Measurements from ENCODE around the gene UPB1. TPM values are rescaled to one million over a fixed set of nuclear protein-coding genes. Genes with fewer than 3 reads are reported as not detected.

UPB1 gene
- total and polyA plus RNA-seq, 9 of the 15 experiments (the other 6 are each of a cell fraction or from before 2014, with no cell fraction given): 0.06 to 0.11 TPM; not detected in 7

GRCh38 chr22:24512043-24512442, 16.9 kb downstream of the UPB1 start:
- H3K9ac ChIP-seq (ENCODE audit: insufficient read depth in 1 of 2, low read depth in 2 of 2, low read length in 2 of 2): no peak overlapping the region
- ATAC-seq: peak; percentile 58
- in situ Hi-C loops (cut with MboI) (loop anchor here (5.0 to 25.0 kb wide), 2 partner anchors 95 to 550 kb away; partner anchors contain the start of genes DDT, DDTL and GSTT2B), intact Hi-C loops (cut with micrococcal nuclease) (no loop called here)
- H3K4me1 ChIP-seq (replicated peaks in 1 of 2; ENCODE audit: control insufficient read depth in 2 of 2, insufficient read depth in 2 of 2, low read length in 2 of 2): peaks cover 13 to 24% of the 10 kb centered on the region in 2 experiments
- no TSS peak for BruUV-seq (replicated peaks)
- H3K27me3 ChIP-seq (ENCODE audit: control insufficient read depth in 2 of 2, insufficient read depth in 2 of 2, low read length in 2 of 2): no peaks in the 10 kb centered on the region
- CTCF ChIA-PET (ENCODE audit: low intra/inter-chr PET ratio): no interaction called here
- no peak overlapping the region for H2AFZ ChIP-seq (ENCODE audit: low read depth, low read length)
- H3K9me1 ChIP-seq (ENCODE audit: control insufficient read depth, insufficient read depth, low read length): peaks cover 3% of the 10 kb centered on the region
- TF ChIP-seq ZNF41 (CRISPR knock-in tag; conservative IDR thresholded peaks at IDR 0.05): no peak
- TF ChIP-seq POU5F1 (IDR thresholded peaks at IDR 0.05; ENCODE audit: borderline replicate concordance, low read depth, low read length, partially characterized antibody): no peak
- TF ChIP-seq SMAD4 (CRISPR knock-in tag; conservative IDR thresholded peaks at IDR 0.05): no peak
- TF ChIP-seq PHTF2 (CRISPR knock-in tag; IDR thresholded peaks at IDR 0.05): no peak
- DNase-seq (ENCODE audit: extremely low read depth in 1 of 4, low spot score in 3 of 4): no peak
- H3K36me3 ChIP-seq (ENCODE audit: control insufficient read depth, insufficient read depth, low read length): no peaks in the 10 kb centered on the region
- no peaks in the 10 kb centered on the region for H3K79me2 ChIP-seq (ENCODE audit: control insufficient read depth, insufficient read depth, low read length)
- POLR2A ChIA-PET: interaction anchor here (0.6 kb wide), 1 partner anchor 274 kb away, joined by 3 read pairs; no protein-coding TSS in a partner anchor
- H3K4me2 ChIP-seq (ENCODE audit: insufficient read depth, low read length): no peak overlapping the region
- H4K20me1 ChIP-seq (replicated peaks; ENCODE audit: control insufficient read depth, insufficient read depth, low read length): no peaks in the 10 kb centered on the region
- no peak overlapping the region for H3K4me3 ChIP-seq
- no peak for FAIRE-seq
- WGBS (ENCODE audit: insufficient coverage, low coverage, missing lambda C conversion rate): 14% methylated on average over 2 of the region's 3 CpGs
- no peaks in the 10 kb centered on the region for H3K9me3 ChIP-seq (replicated peaks; ENCODE audit: control insufficient read depth, insufficient read depth, low read depth, low read length)
- H3K27ac ChIP-seq (ENCODE audit: extremely low read depth, low read depth, low read length): no peak overlapping the region

GRCh38 chr22:24513378-24514240, 18.5 kb downstream of the UPB1 start:
- Histone ChIP-seq H3K36me3 (ENCODE audit: control insufficient read depth, insufficient read depth, low read length) (no peaks in the 10 kb centered on the region), H3K4me2 (ENCODE audit: insufficient read depth, low read length) (no peak overlapping the region), H3K9me1 (ENCODE audit: control insufficient read depth, insufficient read depth, low read length) (peaks cover 3% of the 10 kb centered on the region), H3K4me1 (replicated peaks in 1 of 2; ENCODE audit: control insufficient read depth in 2 of 2, insufficient read depth in 2 of 2, low read length in 2 of 2) (peaks cover 13 to 24% of the 10 kb centered on the region in 2 experiments), H3K79me2 (ENCODE audit: control insufficient read depth, insufficient read depth, low read length) (no peaks in the 10 kb centered on the region), H4K20me1 (replicated peaks; ENCODE audit: control insufficient read depth, insufficient read depth, low read length) (no peaks in the 10 kb centered on the region), H3K9me3 (replicated peaks; ENCODE audit: control insufficient read depth, insufficient read depth, low read depth, low read length) (no peaks in the 10 kb centered on the region), H3K9ac (ENCODE audit: insufficient read depth in 1 of 2, low read depth in 2 of 2, low read length in 2 of 2) (no peak overlapping the region), H2AFZ (ENCODE audit: low read depth, low read length) (no peak overlapping the region), H3K4me3 (no peak overlapping the region), H3K27me3 (ENCODE audit: control insufficient read depth in 2 of 2, insufficient read depth in 2 of 2, low read length in 2 of 2) (no peaks in the 10 kb centered on the region), H3K27ac (ENCODE audit: extremely low read depth, low read depth, low read length) (no peak overlapping the region)
- POLR2A ChIA-PET: no interaction called here
- intact Hi-C loops (cut with micrococcal nuclease): no loop called here
- no peak for FAIRE-seq
- TF ChIP-seq CHCHD3 (CRISPR knock-in tag; IDR thresholded peaks at IDR 0.05): no peak
- TF ChIP-seq TCF7L2 (IDR thresholded peaks at IDR 0.05; ENCODE audit: low read depth, low read length): no peak
- TF ChIP-seq MXI1 (IDR thresholded peaks at IDR 0.05; ENCODE audit: low read depth, low read length): no peak
- DNase-seq (ENCODE audit: extremely low read depth in 1 of 4, low spot score in 3 of 4): no peak
- CTCF ChIA-PET (ENCODE audit: low intra/inter-chr PET ratio): no interaction called here
- WGBS (ENCODE audit: insufficient coverage, low coverage, missing lambda C conversion rate): 39% methylated on average over 9 of the region's 9 CpGs
- in situ Hi-C loops (cut with MboI): loop anchor here (5.0 to 25.0 kb wide), 2 partner anchors 96 to 551 kb away; partner anchors contain the start of genes DDT, DDTL and GSTT2B
- ATAC-seq: no peak
- no TSS peak for BruUV-seq (replicated peaks)

All from K562 (cell line).